GM19099 (cell line): Measurements from ENCODE around the gene DHTKD1.
A peak's percentile ranks its signal among the peaks of the same experiment; 100 is the strongest.

Source experiments
- POLR2A ChIP-seq: IDR thresholded peaks from 3 replicates; pipeline ENCODE4 v1.6.1; 2011; ENCODE audit warnings: low read depth; ENCODE audit not compliant: insufficient read length; ENCODE audit errors: extremely low read depth

DHTKD1 gene

GRCh38 chr10:12068449-12069269 lies at the start of gene DHTKD1:
Gene DHTKD1, plus strand, starts transcription at chr10:12068954. Its CDS starts 80 bp downstream, at chr10:12069034.
- TF ChIP-seq POLR2A, result peak; percentile 85

GRCh38 chr10:12019283-12019971 lies 49.3 kb upstream of the DHTKD1 start:
- TF ChIP-seq POLR2A, result no peak

GRCh38 chr10:12020574-12020973 lies 48.2 kb upstream of the DHTKD1 start:
- TF ChIP-seq POLR2A, result no peak

GRCh38 chr10:12022580-12023257 lies 46.0 kb upstream of the DHTKD1 start:
- no peak for TF ChIP-seq POLR2A

- no peak for TF ChIP-seq POLR2A
These were observed 43.2 kb upstream of the DHTKD1 start for GRCh38 chr10:12025591-12025990.

- TF ChIP-seq POLR2A, result no peak
These were observed 41.2 kb upstream of the DHTKD1 start for GRCh38 chr10:12027539-12027938.

GRCh38 chr10:12031404-12031803 lies 37.4 kb upstream of the DHTKD1 start:
- no peak for TF ChIP-seq POLR2A

- no peak for TF ChIP-seq POLR2A
These were observed 32.6 kb upstream of the DHTKD1 start for GRCh38 chr10:12036073-12036655.

GRCh38 chr10:12041766-12042408 lies 26.9 kb upstream of the DHTKD1 start:
- TF ChIP-seq POLR2A, result peak; percentile 66

GRCh38 chr10:12042409-12042796 lies 26.4 kb upstream of the DHTKD1 start:
- peak; percentile 63 for TF ChIP-seq POLR2A

GRCh38 chr10:12042797-12043651 lies 25.7 kb upstream of the DHTKD1 start, which contains the start of gene UPF2:
Gene UPF2, minus strand, starts transcription at chr10:12042809. Its CDS starts 7,386 bp downstream, at chr10:12035423.
- no peak for TF ChIP-seq POLR2A

- TF ChIP-seq POLR2A, result no peak
These were observed 23.2 kb upstream of the DHTKD1 start for GRCh38 chr10:12045596-12045995.

GRCh38 chr10:12048547-12048946 lies 20.2 kb upstream of the DHTKD1 start:
- TF ChIP-seq POLR2A, result no peak

- no peak for TF ChIP-seq POLR2A
These were observed 18.2 kb upstream of the DHTKD1 start for GRCh38 chr10:12050528-12050927.

GRCh38 chr10:12051241-12051640 lies 17.5 kb upstream of the DHTKD1 start:
- TF ChIP-seq POLR2A, result no peak
